NK-92 (cell line): ENCODE measurements around the gene HOTAIR.

ENCODE experiments used
- DNase-seq: peaks from one replicate; lab custom pipeline; 2025; ENCODE audit not compliant: unreplicated experiment; lab: John Stamatoyannopoulos, UW

HOTAIR gene

DNA sequence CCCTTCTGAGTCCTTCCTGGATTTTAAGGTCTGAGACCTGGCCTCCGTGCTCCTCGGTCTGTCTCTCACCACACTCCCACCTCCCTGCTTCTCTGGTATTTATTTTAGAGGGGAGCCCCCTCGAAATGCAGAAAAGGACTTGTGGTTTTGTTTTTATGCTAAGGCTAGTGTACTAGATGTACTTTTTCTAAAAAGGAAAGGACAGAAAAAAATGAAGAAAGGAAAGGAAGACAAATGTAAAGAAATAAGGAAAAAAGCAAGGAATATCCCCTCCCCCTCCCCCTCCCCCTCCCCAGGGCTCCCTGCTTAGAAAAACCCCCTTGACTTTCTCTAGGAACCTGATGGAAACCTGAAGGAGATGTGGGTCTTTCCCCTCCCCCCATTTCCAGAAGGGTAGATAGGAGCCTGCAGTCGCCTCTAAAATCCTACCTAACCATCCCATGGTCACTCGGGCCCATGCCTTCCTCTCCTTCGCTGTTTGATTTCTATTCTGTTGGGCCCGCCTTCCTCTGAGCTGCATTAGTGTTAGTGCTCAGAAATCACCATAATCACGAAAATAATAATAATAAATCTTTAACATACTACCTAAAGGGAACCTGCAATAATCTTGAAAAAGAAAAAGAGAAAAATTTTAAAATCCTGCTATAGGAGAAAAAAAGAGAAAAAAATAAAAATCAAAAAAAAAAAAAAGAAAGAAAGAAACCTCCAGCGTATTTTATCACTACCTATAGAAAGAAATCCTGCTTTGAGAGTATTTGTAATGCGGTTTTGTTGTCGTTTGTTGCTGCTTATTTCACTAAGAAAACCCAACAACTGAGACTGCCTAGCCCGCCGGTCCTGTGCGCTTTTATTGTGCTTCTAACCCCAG is 37.1 kb upstream of the HOTAIR start:
- DNase-seq = no peak

DNA sequence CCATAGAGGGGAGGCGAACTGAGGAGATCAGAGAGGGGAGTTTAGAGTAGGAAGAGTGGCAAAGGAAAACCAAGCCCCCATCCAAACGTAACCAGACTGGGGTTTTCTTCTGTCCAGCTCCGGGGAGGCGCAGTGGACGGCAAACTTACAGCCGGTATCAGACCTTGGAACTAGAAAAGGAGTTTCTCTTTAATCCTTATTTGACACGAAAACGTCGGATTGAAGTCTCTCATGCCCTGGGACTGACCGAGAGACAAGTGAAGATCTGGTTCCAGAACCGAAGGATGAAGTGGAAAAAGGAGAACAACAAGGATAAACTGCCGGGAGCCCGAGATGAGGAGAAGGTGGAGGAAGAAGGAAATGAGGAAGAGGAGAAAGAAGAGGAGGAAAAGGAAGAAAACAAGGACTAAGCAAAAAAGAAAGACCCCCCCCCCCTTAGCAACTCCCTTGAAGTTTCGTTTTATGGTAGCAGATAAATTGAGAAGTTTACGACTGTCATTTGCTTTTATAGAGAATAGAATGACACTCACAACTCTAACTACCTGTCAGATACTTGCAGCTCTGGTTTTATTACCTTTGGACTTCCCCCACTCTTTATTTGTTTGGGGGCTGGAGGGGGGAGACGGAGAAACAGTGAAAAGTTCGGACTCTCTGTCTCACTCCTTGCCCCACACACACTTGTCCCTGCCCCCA is 36.4 kb upstream of the HOTAIR start:
- no peak for DNase-seq

DNA sequence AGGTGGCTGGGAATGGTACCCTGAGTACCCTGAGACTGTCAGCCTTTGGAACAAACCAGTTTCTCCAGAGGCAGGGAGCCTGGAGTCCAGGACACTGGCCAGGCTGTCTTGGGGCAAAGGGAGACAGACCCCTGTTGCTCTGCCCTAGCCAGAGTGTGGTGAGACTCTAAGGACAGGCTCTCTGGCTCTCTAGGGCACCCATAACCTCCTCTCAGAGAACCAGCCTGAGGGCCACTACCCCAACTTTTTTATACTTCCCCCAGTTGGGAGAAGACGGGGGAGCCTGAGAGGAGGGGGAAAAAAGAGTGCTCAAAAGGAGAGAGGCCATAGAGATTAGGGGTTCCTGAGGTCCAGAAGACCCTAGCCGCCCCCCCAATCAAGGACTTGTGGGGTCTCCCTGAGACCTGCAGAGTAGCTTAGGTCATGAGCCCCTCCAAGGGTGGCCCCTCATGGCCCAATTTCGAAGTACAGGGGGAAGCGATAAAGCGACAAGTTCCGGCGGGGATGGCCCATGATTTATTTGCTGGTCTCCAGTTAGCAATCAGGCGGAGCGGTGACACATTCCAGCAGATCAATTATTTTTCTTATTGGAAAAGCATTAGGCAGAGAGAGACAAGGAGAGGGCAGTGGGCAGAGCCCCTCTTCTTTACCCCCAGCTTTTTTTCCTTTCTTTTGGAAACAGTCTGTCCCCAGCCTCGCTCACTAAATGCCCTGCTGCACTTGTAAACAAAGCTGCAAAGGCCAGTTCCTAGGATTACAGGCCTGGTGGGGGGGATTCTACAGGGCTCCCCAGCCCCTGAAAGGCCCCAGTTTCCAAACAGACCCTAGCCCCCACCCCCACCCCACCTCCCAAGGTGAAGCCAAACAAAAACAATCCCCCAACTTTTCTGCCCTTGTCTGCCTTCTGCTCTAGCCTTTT is 35.6 kb upstream of the HOTAIR start:
- no peak for DNase-seq

GRCh38 chr12:54009171-54010052 is 34.7 kb upstream of the HOTAIR start:
- no peak for DNase-seq

- no peak for DNase-seq
These were observed 33.5 kb upstream of the HOTAIR start for GRCh38 chr12:54008260-54008552.

GRCh38 chr12:54007538-54008259 is 32.9 kb upstream of the HOTAIR start:
- no peak for DNase-seq

DNA sequence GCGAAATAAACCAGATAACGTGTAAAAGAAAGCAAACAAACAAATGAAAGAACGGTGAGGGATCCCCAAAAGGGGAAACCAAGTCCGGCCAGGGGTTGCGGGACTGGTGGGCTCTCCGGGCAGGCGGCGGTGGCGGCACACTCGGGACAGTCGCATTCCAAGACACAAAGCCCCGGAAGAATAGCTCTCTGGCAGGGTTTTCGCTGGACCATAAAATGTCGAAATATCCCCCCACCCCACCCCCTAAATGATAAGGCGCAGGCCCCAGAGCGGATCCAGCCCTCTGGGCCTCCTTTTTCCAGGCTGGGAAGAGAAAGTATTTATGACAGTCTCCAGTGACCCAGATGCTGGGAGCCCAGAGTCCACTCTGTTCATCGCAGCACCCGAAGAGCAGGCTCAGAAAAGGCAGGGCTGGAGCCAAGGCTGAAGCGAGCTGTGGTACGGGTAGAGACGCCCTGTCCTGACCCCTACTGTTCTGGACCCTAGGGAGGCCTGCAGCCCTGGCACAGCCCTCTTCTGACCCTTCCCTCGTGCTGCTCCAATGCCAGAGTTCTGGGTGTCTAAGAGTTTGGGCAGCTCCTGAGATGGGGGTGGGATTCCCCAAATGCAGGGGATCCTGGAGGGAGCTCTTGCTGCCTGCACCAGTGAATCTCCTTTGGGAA is 31.9 kb upstream of the HOTAIR start:
- no peak for DNase-seq

DNA sequence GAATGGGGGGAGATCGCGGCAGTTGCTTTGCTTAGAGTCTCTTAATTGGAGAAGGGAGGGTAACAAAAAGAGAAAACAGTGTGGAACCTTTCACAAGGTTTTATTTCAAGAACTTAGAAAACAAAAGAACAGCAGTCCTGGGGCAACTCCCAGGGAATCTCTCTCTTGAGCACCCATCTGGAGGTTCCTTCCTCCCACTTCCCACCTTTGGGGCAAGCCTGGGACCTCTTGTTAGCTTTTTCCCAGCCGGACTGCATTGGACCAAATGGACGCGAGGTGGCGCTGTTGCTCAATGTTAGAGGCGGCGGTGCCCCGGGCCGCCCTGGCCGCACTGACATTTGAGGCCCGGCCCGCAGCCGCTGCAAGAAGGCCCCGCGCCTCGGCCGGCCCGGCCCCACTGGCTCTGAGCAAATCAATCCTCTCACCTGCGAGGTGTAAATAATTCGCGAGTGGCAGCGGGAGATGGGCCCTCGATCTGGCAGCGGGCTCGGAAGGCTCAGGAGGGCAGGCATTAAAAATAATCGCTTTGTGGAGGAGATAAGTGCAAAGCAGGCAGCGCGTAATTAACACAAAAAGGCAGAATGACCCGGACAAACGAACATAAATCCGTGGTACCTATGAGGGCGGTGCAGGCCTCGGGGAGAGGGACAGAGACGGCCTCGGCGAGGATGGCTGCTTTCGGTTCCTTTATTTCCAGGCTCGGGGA is 31.3 kb upstream of the HOTAIR start:
- no peak for DNase-seq

- no peak for DNase-seq
These were observed 30.7 kb upstream of the HOTAIR start for GRCh38 chr12:54005531-54005852.

- DNase-seq = no peak
These were observed 30.2 kb upstream of the HOTAIR start for GRCh38 chr12:54004841-54005530.

GRCh38 chr12:54004063-54004840 is 29.5 kb upstream of the HOTAIR start:
- no peak for DNase-seq

DNA sequence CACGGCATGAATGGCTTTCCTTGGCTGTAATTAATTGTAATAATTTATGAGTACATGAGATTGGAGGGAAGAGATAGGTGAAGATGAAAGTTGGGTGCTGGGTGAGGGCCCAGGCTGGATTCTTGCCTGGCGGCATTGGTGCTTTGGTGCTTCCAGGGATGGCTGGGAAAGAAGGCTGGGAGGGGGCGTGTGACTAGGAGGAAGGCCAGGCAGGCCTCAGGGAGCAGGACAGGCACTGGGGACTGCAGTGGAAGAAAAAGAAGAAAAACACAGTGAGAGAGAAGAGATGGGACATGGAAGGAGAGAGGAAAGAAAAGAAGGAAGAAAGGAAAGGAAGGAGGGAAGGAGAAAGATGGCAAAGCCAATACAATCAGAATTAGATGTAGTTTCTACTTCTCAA is 28.9 kb upstream of the HOTAIR start:
- no peak for DNase-seq

GRCh38 chr12:54002915-54003389 is 28.2 kb upstream of the HOTAIR start:
- no peak for DNase-seq

GRCh38 chr12:54002278-54002914 is 27.6 kb upstream of the HOTAIR start:
- no peak for DNase-seq

- no peak for DNase-seq
These were observed 26.8 kb upstream of the HOTAIR start for GRCh38 chr12:54001283-54002187.
